ENCODE measurements around the gene JAML. TPM values are rescaled to one million over a fixed set of nuclear protein-coding genes. Genes with fewer than 3 reads are reported as not detected.

The JAML gene, protein sequence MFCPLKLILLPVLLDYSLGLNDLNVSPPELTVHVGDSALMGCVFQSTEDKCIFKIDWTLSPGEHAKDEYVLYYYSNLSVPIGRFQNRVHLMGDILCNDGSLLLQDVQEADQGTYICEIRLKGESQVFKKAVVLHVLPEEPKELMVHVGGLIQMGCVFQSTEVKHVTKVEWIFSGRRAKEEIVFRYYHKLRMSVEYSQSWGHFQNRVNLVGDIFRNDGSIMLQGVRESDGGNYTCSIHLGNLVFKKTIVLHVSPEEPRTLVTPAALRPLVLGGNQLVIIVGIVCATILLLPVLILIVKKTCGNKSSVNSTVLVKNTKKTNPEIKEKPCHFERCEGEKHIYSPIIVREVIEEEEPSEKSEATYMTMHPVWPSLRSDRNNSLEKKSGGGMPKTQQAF
- not detected for total RNA-seq (2021; fragmentation: NEBNext Ultra II Directional; extraction: Animal tissue kit (Norgen Biotek cat#: 25700))
- long read RNA-seq = 0 reads

- Mint-ChIP-seq H3K36me3 (ENCODE audit: low read depth) (no peaks in the 10 kb centered on the region), H3K4me1 (ENCODE audit: low read depth) (peaks cover 5% of the 10 kb centered on the region), H3K4me3 (no peak within 1 kb of the TSS), H3K27ac (no peak within 1 kb of the TSS), H3K9me3 (no peaks in the 10 kb centered on the region), H3K27me3 (ENCODE audit: insufficient read depth) (peaks cover 22% of the 10 kb centered on the region)
- DNase-seq = no peak
- no peak for TF ChIP-seq CTCF (IDR thresholded peaks at IDR 0.05)
Observed at GRCh38 chr11:118224511-118225188, at the start of gene JAML. Gene JAML, minus strand, starts transcription at chr11:118225011. Its CDS starts 10,145 bp downstream, at chr11:118214866.

DNA sequence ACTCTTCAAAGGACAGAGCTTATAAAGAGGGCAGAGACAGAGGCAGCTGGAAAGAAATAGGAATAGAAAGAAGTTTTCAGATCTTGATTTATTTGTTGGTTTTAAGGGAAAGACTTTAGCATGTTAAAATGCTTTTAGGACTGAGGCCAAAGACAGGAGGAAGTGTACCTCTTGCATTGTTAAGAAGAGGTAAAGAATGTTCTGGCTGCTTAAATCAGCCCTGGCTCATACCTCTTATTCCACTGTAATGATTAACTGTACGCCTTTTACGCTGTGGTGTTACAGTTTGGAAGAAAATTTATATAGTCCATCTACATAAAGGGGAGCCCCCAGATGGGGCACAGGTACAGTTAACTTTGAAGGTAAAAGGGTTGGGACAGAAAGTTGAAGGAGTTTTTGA, 49.4 kb upstream of the JAML start:
- H3K4me3 Mint-ChIP-seq = no peak overlapping the region
- DNase-seq = no peak
- H3K9me3 Mint-ChIP-seq = no peaks in the 10 kb centered on the region
- TF ChIP-seq CTCF (IDR thresholded peaks at IDR 0.05) = no peak
- H3K36me3 Mint-ChIP-seq (ENCODE audit: low read depth) = no peaks in the 10 kb centered on the region
- no peak overlapping the region for H3K27ac Mint-ChIP-seq
- H3K4me1 Mint-ChIP-seq (ENCODE audit: low read depth) = peaks cover 32% of the 10 kb centered on the region
- H3K27me3 Mint-ChIP-seq (ENCODE audit: insufficient read depth) = peaks cover 8% of the 10 kb centered on the region; the same call in 1 of the 2 replicates

DNA sequence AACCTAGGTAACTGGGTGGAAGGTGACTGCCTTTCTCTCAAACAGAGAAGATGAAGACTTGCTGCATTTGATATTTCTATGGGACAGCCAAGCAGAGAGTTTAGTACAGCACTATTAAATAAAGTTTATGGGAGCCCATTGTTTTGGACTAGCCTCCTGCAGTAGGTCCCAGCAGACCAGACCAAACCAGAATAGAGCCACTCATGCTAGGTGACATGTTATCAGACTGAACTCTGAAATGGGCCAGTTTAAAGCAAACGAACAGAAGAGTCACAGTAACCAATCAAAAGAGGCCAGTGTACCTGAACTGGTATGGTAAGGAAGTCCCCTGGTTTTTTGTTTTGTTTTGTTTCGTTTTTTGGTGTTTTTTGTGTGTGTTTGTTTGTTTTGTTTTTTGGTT, 47.2 kb upstream of the JAML start:
- Mint-ChIP-seq H3K4me1 (ENCODE audit: low read depth) (peaks cover 25% of the 10 kb centered on the region), H3K27ac (no peak overlapping the region), H3K4me3 (no peak overlapping the region), H3K27me3 (ENCODE audit: insufficient read depth) (peaks cover 9% of the 10 kb centered on the region; the same call in 1 of the 2 replicates), H3K36me3 (ENCODE audit: low read depth) (no peaks in the 10 kb centered on the region), H3K9me3 (no peaks in the 10 kb centered on the region)
- DNase-seq = no peak
- no peak for TF ChIP-seq CTCF (IDR thresholded peaks at IDR 0.05)

DNA sequence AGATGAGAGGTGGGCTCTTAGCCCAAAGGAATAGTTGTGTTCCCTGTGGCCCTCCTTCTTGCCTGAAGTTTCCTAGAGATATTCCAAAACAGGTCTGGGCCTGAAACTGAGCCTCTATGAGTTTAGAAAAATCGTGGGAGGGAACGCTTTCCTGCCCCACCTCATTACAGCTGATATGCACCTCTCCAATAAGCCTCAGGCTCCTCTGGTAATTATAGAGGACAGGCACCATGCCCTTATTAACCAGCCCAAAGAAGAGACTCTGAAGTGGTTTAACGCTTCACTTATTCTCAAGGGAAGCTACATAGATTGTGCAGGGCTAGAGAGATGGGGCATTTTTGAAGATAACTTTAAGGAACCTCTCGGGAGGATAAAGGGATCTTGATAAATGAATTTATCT, 42.7 kb upstream of the JAML start:
- Mint-ChIP-seq H3K36me3 (ENCODE audit: low read depth) (no peaks in the 10 kb centered on the region), H3K9me3 (no peaks in the 10 kb centered on the region), H3K27ac (no peak overlapping the region), H3K4me1 (ENCODE audit: low read depth) (peaks cover 6% of the 10 kb centered on the region), H3K4me3 (no peak overlapping the region), H3K27me3 (ENCODE audit: insufficient read depth) (peaks cover 43% of the 10 kb centered on the region)
- TF ChIP-seq CTCF (IDR thresholded peaks at IDR 0.05) = no peak
- DNase-seq = no peak

- no peak for TF ChIP-seq CTCF (IDR thresholded peaks at IDR 0.05)
- Mint-ChIP-seq H3K9me3 (no peaks in the 10 kb centered on the region), H3K27me3 (ENCODE audit: insufficient read depth) (peaks cover 45% of the 10 kb centered on the region), H3K4me1 (ENCODE audit: low read depth) (peaks cover 6% of the 10 kb centered on the region), H3K36me3 (ENCODE audit: low read depth) (no peaks in the 10 kb centered on the region), H3K27ac (no peak overlapping the region), H3K4me3 (no peak overlapping the region)
- no peak for DNase-seq
Observed at GRCh38 chr11:118265954-118266353, 41.1 kb upstream of the JAML start.
